Measurements from ENCODE around the gene SOD1. TPM values are rescaled to one million over a fixed set of nuclear protein-coding genes. Genes with fewer than 3 reads are reported as not detected.

The SOD1 gene
- total and polyA plus RNA-seq, 2 experiments from 2014 or later: 195 to 260 TPM

DNA sequence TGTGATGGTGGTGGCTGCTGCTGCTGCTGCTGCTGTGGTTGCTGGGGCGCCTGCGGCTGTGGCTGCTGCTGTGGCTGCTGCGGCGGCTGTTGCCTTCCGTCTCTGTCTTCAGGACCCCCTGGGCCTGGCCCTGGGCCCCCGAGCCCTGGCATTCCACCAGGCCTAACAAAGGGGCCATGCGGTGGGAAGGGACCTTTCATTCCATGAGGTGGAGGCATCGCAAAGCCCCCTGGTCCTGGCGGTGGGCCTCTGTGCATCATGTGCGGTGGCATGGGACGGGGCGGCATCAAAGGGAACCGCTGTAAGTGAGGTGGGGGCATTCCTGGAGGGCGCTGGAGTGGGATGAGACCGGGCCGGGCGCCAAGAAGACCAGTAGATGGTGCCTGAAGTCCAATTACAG, 12.4 kb downstream of the SOD1 start:
- H3K4me3 ChIP-seq: no peak overlapping the region
- 96% methylated on average over 17 of the region's 17 CpGs for WGBS (ENCODE audit: low lambda C conversion rate, missing lambda C conversion rate)
- H3K4me1 ChIP-seq (ENCODE audit: insufficient read depth): no peaks in the 10 kb centered on the region
- H3K9me3 ChIP-seq (ENCODE audit: low read depth): no peaks in the 10 kb centered on the region
- no peaks in the 10 kb centered on the region for H3K36me3 ChIP-seq (replicated peaks; ENCODE audit: insufficient read depth, low read depth)
- TF ChIP-seq EZH2phosphoT487 (IDR thresholded peaks at IDR 0.05; ENCODE audit: low read depth, severe bottlenecking, unreplicated experiment) (no peak), EZH2 (IDR thresholded peaks at IDR 0.05; ENCODE audit: borderline replicate concordance) (no peak), CTCF (IDR thresholded peaks at IDR 0.05; ENCODE audit: poor library complexity) (no peak)
- no peaks in the 10 kb centered on the region for H3K9me2 ChIP-seq (replicated peaks; ENCODE audit: insufficient read depth)
- DNase-seq (ENCODE audit: low spot score): no peak
- no peaks in the 10 kb centered on the region for H3K27me3 ChIP-seq
- H3K27ac ChIP-seq: no peak overlapping the region
- no peaks in the 10 kb centered on the region for H4K20me1 ChIP-seq (ENCODE audit: insufficient read depth, poor library complexity, severe bottlenecking)
- H2AFZ ChIP-seq: no peak overlapping the region
- no peak overlapping the region for H3K4me2 ChIP-seq
- H3K79me2 ChIP-seq: no peaks in the 10 kb centered on the region

DNA sequence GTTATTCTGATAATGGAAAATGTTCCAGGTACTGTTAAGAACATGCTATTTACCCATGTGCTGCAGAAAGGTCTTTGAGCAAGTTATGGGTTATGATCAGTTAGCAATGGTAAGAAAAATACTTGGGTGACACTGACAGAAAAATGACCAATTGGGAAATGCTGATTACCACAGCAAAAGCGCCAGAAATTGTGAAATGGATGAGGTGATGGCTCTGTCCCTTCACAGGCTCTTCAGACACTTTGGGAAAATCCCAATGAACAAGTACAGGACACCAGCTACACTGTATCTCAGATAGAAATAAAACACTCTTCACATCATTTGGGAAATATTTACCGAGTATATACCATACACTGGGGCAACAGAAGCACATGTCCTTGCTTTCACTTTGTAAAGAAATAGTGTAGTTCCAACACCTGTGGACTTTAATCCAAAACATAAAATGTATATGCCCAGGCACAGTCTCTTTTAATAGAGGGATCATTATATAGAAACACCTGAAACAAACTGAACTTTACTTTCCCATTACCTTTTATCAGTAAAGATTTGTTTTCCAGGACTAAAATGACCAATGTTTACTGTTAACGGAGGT, 13.9 kb downstream of the SOD1 start:
- Histone ChIP-seq H3K4me1 (ENCODE audit: insufficient read depth) (no peaks in the 10 kb centered on the region), H2AFZ (no peak overlapping the region), H3K79me2 (no peaks in the 10 kb centered on the region), H3K9me3 (ENCODE audit: low read depth) (no peaks in the 10 kb centered on the region), H3K27ac (no peak overlapping the region), H3K36me3 (replicated peaks; ENCODE audit: insufficient read depth, low read depth) (no peaks in the 10 kb centered on the region), H3K4me2 (no peak overlapping the region), H3K27me3 (no peaks in the 10 kb centered on the region), H4K20me1 (ENCODE audit: insufficient read depth, poor library complexity, severe bottlenecking) (no peaks in the 10 kb centered on the region), H3K4me3 (no peak overlapping the region), H3K9me2 (replicated peaks; ENCODE audit: insufficient read depth) (no peaks in the 10 kb centered on the region)
- DNase-seq (ENCODE audit: low spot score): no peak
- TF ChIP-seq EZH2 (IDR thresholded peaks at IDR 0.05; ENCODE audit: borderline replicate concordance): no peak
- TF ChIP-seq CTCF (IDR thresholded peaks at IDR 0.05; ENCODE audit: poor library complexity): no peak
- no peak for TF ChIP-seq EZH2phosphoT487 (IDR thresholded peaks at IDR 0.05; ENCODE audit: low read depth, severe bottlenecking, unreplicated experiment)
- 91% methylated on average over 3 of the region's 3 CpGs for WGBS (ENCODE audit: low lambda C conversion rate, missing lambda C conversion rate)

- Histone ChIP-seq H3K9me3 (ENCODE audit: low read depth) (no peaks in the 10 kb centered on the region), H3K4me2 (no peak overlapping the region), H4K20me1 (ENCODE audit: insufficient read depth, poor library complexity, severe bottlenecking) (no peaks in the 10 kb centered on the region), H3K4me3 (no peak overlapping the region), H2AFZ (no peak overlapping the region), H3K79me2 (no peaks in the 10 kb centered on the region), H3K4me1 (ENCODE audit: insufficient read depth) (no peaks in the 10 kb centered on the region), H3K27ac (no peak overlapping the region), H3K9me2 (replicated peaks; ENCODE audit: insufficient read depth) (no peaks in the 10 kb centered on the region), H3K36me3 (replicated peaks; ENCODE audit: insufficient read depth, low read depth) (no peaks in the 10 kb centered on the region), H3K27me3 (no peaks in the 10 kb centered on the region)
- DNase-seq (ENCODE audit: low spot score): no peak
- no peak for TF ChIP-seq EZH2 (IDR thresholded peaks at IDR 0.05; ENCODE audit: borderline replicate concordance)
- no peak for TF ChIP-seq CTCF (IDR thresholded peaks at IDR 0.05; ENCODE audit: poor library complexity)
- no peak for TF ChIP-seq EZH2phosphoT487 (IDR thresholded peaks at IDR 0.05; ENCODE audit: low read depth, severe bottlenecking, unreplicated experiment)
- 84% methylated on average over 7 of the region's 7 CpGs for WGBS (ENCODE audit: low lambda C conversion rate, missing lambda C conversion rate)
These were observed 15.8 kb downstream of the SOD1 start for GRCh38 chr21:31675318-31675717.
